Testis (tissue), 2 donors: ENCODE results near the gene USP14.

ENCODE experiments used
- CTCF ChIP-seq, 3 experiments: fragments of 450-650 bp in 2 of 3; fragments of 200-600 bp in 1 of 3; sonication (generic) in 1 of 3; IDR thresholded peaks; one replicate each; pipeline ENCODE4 v1.5.1; 2016 to 2019; ENCODE audit warnings: antibody characterized with exemption in 3 of 3, mild to moderate bottlenecking in 2 of 3, moderate library complexity in 1 of 3
- POLR2A ChIP-seq: fragments of 450-650 bp; IDR thresholded peaks from one replicate; pipeline ENCODE4 v1.6.1; 2017; ENCODE audit warnings: antibody characterized with exemption, mild to moderate bottlenecking, moderate library complexity

- no peak for TF ChIP-seq CTCF (IDR thresholded peaks at IDR 0.05)
- TF ChIP-seq POLR2A: no peak
These were observed 62.4 kb downstream of the USP14 start for GRCh38 chr18:220708-221107.
